T1000 (cell line): ENCODE results near the gene INF2.

ENCODE experiments used
- DNase-seq: peaks from one replicate; lab custom pipeline; 2025; ENCODE audit warnings: mixed read lengths; lab: John Stamatoyannopoulos, UW

The INF2 gene

GRCh38 chr14:104676694-104677511, 12.5 kb upstream of the INF2 start:
- DNase-seq: no peak

- peak; percentile 60 for DNase-seq
Measured at GRCh38 chr14:104677512-104678332, 11.7 kb upstream of the INF2 start.

DNA sequence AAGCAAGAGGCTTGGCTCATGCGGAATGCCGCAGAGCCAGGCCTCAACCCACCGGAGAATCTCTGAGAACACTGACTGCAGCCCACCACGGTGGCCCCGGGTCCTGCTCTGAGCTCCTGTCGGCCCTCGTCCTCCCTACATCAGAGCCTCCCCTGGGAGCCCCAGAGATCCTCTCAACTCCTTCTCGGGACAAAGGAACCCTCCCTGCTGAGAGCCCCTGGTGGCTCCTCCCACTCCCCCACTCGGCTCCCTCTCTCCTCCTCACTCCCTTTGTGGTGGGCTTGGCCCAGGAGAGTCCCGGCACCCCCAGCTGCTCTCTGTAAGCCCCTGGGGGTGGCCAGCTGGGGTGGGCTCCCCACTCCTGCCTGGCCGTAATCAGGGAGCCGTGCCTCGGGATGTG, 11.1 kb upstream of the INF2 start:
- DNase-seq: no peak

DNA sequence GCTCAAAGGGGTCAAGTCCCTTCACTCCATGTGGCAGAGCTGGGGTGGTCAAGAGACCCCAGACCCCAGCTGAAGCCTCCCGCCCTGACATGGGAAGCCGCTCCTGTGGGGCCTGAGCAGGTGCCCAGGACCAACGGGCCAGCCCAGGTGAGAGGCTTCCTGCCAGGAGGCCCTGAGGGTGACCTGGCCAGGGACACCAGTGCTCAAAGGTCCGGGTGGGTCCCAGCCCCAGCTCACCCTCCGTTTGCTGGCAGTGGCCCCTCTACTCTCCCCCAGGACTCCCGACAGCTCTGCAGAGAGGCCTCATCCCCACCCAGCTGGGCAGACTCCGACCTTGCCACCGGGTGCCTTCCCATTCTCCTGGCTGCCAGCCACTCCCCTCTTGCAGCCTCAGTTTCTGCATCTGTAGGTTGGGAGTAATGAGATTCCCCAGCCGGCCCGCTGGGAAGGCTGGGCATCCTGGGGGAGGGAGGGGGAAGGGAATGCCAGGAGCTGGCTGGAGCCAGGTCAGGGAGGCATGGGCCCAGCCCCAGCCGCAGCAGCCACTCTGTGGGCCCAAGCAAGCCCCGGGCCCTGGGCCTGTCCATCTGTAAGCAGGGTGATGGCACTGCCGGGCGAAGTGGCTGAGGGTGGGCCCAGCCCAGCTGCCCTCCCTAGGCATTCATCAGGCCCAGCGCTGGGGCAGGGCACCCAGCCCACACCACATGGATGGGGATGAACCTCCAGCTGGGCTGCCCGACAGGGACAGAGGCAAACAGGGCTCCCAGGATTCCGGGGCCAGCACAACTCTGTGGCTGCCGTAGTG, 10.3 kb upstream of the INF2 start:
- no peak for DNase-seq

- DNase-seq: peak; percentile 35
Measured at GRCh38 chr14:104680056-104680805, 9.2 kb upstream of the INF2 start.

DNA sequence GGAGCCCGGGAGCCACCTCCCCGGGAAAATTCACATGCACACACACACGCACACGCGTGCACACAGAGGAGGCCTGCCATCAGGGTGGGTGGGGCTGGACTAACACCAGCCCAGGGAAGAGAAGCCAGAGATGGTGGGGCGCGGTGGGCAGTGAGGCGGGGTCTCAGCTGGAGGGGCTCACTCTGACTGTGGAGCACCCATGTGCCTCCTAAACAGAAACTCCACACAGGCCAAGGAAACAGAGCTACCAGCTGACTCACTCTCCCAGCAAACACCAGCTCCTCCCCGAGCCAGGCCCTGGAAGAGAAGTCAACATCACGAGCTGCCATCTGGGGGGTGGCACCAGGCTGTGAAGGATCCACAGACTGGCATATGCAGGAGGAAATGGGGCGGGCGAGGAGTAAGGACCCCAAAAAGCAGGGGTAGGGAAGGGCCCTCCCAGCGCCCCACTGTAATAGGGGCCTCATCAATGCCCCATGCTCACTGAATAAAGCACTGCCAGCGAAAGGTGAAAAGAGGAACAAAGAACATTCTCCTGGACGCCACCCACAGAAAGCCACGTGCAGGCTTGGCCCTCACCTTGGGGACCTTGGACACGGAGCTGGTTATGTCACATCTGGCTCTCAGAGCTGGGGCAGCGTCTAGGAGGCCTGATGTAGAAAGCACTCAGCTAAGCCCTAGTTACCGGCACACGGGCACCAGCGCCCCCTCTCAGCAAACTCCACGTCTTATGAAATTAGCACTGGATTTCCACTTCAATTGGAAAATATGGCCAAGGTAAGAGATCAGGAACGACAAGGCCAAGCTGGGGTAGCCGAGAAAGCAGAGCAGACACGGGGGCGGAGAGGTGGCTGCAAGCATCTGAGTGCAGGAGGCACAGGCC, 8.4 kb upstream of the INF2 start:
- no peak for DNase-seq

DNA sequence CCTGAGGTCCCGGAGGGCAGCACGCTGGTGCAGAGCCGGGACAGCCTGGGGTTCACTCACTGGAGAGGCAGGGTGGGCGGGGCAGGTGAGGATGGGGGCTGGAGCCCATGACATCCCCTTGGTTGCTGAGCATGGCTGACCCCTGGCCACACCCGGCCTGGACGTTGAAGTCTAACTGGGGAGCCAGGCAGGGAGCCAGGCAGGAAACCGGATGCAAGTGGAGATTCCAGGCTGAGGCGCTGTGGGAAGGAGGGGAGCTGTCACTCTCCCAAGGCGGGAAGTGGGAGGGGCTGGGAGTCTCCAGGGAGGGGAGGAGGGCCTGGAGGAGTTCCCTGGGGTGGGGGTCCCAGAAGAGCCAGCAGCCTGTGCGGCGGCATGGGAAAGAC, 7.7 kb upstream of the INF2 start:
- peak; percentile 40 for DNase-seq

DNA sequence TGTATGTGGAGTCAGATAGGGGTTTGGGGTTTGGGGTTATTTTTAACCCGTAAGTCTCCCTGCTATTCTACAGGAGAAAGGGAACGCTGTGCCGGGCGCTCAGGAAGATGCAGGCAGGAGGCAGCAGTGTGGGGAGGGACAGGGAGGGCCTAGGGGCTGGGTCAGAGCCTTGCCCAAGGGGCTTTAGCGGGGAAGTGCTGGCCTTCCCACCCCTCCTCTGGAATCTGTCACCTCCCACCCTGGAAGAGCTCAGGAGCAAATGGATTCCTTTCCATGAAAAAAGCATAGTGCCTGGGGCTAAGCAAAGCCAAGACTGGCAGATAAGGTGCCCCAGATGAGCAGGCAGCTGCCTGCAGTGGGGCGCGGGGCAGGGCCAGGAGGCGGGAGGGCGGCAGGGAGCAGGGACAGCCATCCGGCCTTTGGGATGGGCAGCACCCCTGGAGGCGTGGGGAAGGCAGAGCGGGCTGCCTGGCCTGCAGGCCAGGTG, 7.3 kb upstream of the INF2 start:
- DNase-seq: peak; percentile 40

DNA sequence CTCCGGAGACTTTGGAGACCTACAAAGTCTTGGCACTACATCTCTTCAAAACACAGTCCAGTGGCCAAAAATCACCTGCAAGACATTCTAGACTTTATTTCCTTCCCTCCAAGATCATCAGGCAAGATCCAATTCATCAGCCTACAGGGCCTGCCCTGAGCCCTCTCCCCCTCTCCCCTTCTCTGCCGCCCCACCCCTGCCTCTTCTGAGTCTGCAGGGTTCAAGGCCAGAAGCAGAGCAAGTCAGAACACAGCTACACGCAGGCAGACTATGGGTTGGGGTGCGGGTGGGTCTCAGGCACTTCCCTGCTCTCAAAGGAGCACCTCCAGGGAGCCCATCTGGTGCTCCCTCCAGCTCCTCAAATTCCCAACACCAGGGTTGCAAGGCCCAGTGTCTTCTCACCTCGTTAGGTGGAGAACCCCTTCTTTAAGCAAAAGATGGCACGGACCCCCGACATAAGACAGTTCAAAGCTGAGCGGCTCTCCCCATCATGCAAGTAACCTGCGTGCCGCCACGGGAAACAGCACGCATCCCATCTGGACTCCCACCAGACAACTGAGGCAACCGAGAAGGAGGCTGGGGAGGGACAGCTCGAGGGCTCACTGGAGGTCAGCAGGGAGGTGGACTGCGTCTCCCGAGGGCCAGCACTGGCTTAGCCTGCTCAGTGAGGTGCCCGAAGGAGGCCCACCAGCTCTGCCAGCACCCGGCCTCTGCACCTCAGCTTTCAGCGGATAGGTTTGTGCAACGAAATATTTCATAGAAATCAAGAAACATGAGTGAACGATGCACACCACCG, 5.6 kb upstream of the INF2 start:
- DNase-seq: no peak

GRCh38 chr14:104684449-104684821, 5.0 kb upstream of the INF2 start:
- DNase-seq: no peak

DNA sequence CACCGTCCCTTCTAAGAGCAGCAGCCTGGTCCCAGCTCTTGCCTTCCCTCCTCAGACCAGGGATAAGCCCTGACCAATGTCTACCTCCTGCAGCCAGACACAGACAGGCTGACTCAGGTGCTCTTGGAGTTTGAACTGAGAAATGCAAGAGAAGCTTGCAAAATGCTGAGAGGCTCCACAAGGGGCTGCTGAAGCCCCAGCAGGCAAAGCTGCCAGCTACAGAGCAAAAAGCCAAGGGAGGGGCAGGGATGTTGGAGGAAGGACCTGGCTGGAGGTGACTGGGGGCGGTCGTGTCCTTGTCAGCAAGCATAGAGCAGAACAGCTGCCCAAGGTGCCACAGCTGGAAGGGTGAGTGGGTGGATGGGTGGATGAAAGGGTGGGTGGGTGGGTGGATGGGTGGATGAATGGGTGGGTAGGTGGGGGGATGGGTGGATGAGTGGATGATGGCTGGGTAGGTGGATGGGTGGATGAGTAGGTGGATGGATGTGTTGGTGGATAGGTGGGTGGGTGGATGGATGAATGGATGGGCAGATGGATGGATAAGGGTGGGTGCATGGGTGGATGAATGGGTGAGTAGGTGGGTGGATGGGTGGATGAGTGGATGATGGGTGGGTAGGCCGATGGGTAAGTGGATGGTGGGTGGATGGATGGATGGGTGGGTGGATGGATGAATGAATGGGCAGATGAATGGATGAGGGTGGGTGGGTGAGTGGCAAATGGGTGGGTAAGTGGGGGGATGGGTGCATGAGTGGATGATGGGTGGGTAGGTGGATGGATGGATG, 4.0 kb upstream of the INF2 start:
- DNase-seq: no peak

DNA sequence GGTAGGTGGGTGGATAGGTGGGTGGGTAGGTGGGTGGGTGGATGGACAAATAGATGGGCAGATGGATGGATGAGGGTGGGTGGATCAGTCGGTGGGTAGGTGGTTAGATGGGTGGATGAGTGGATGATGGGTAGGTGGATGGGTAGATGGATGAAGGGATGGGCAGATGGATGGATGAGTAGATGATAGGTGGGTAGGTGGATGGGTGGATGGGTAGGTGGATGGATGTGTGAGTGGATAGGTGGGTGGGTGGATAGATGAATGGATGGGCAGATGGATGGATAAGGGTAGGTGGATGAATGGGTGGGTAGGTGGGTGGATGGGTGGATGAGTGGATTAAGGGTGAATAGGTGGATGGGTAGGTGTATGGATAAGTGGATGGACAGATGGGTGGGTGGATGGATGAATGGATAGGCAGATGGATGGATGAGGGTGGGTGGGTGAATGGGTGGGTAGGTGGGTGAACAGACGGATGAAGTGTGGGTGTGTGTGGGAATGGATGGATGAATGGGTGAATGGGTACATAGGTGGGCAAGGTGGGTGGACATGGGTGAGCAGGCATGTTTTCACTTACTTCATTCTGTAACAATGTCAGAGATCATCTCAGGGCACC, 3.3 kb upstream of the INF2 start:
- DNase-seq: no peak

DNA sequence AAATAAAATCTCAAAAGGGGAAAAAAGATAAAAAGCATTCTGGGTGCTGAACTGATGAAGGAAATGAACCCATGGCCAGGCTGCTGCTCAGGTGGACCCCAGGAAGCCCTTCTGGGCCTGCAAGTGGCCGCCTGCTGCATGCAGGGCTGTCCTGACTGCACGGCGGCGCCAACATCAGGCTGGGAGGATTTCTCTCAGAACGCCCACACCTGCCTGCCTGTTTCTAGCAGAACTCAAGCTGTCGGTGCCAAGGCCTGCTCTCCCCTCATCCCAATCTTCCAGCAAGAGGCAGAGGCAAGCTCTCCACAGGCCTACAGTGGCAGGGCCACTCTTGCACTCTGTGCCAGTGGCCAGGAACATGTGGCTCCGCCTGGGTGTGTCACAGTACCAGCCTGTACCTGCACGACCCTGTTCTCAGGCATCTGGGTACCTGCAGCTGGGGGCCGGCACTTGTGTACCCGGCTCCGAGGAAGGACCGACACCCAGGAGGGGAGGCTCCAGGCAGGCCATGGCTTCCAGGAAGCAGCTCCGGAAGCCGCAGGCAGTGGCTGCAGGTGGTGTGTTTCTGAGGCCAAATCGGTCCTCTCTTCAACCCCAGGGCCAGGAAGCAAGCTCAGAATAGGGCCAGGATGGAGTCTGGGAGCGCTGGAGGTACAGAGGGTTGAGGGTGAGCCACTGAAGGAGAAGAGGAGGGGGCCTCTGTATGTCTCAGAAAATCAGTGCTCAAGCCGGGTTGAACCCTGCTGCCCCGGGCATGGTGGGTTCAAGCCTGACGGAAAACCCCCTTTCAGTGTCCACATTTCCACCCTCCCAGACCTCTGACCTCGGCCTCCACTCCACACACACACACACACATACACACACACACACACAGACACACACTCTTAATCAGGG, 2.5 kb upstream of the INF2 start:
- no peak for DNase-seq

- DNase-seq: peak; percentile 65
Measured at GRCh38 chr14:104687601-104688504, 1.6 kb upstream of the INF2 start.

GRCh38 chr14:104688505-104689108, 811 bp upstream of the INF2 start:
- no peak for DNase-seq
